HL-60 (cell line): ENCODE measurements around the gene PRKCG.

ENCODE experiments used
- DNase-seq, 2 experiments: peaks; one replicate each; pipeline ENCODE4 v3.0.0-alpha.2; 2010 to 2020; ENCODE audit warnings: low read depth in 1 of 2, low spot score in 1 of 2
- H3K27ac ChIP-seq: fragments of 250-450 bp; sonication (Bioruptor Pico); replicated peaks from 2 replicates; pipeline ENCODE4 v1.5.1; 2020; ENCODE audit warnings: mild to moderate bottlenecking, moderate library complexity
- H3K27me3 ChIP-seq: fragments of 250-450 bp; sonication (Bioruptor Pico); 2 replicates; pipeline ENCODE4 v1.5.1; 2021; ENCODE audit warnings: mild to moderate bottlenecking, moderate library complexity; ENCODE audit not compliant: insufficient read depth, poor library complexity, severe bottlenecking
- H3K4me3 ChIP-seq: replicated peaks from 2 replicates; pipeline ENCODE4 v1.5.1; 2011; ENCODE audit warnings: mild to moderate bottlenecking, control low read depth, low read length; ENCODE audit not compliant: insufficient read depth
- CTCF ChIP-seq: IDR thresholded peaks from one replicate; pipeline ENCODE4 v1.5.1; 2011; ENCODE audit warnings: low read length, control low read depth, inconsistent platforms; ENCODE audit not compliant: insufficient read depth
- GABPA ChIP-seq: IDR thresholded peaks from 2 replicates; pipeline ENCODE4 v1.6.1; 2012; ENCODE audit warnings: low read depth
- POLR2AphosphoS5 ChIP-seq: IDR thresholded peaks from 2 replicates; pipeline ENCODE4 v1.6.1; 2012; ENCODE audit warnings: low read depth
- REST ChIP-seq: IDR thresholded peaks from 2 replicates; pipeline ENCODE4 v1.6.1; 2012; ENCODE audit warnings: low read depth; ENCODE audit not compliant: insufficient replicate concordance
- SPI1 ChIP-seq: IDR thresholded peaks from 2 replicates; pipeline ENCODE4 v1.6.1; 2012; ENCODE audit warnings: low read depth, mild to moderate bottlenecking, borderline replicate concordance

The PRKCG gene

DNA sequence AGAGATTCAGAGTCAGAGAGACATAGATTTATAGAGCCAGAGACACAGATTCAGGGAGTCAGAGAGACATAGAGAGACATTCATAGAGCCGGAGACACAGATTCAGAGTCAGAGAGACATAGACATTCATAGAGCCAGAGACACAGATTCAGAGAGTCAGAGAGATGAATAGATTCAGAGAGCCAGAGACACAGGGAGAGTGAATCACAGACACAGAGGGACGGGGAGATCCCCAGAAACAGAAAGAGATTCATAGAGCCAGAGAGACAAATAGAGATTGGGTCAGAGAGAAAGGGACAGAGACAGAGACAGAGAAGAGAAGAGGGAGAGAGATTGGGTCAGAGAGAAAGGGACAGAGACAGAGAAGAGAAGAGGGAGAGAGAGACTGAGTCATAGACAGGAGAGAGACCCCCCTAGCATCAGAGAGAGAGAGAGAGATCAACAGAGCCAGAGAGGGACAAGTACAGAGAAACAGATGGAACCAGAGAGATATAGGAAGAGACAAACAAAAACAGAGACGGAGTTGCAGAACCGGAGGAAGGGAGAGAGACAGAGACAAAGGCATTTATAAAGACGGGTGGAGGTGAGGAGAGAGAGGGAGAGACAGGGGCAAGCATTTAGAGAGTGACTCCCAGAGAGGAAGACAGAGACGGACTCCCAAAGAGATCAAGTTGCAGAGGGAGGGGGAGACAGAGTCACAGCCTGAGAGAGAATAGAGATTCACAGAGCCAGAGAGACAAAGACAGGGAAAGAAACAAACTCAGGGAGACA, 1.1 kb upstream of the PRKCG start:
- no peak for TF ChIP-seq CTCF
- no peak for TF ChIP-seq POLR2AphosphoS5
- no peak for TF ChIP-seq SPI1
- no peak for TF ChIP-seq REST
- no peak for TF ChIP-seq GABPA
- Histone ChIP-seq H3K27me3 (peaks cover 40% of the 10 kb centered on the region), H3K27ac (no peak overlapping the region), H3K4me3 (no peak overlapping the region)
- no peak for DNase-seq

DNA sequence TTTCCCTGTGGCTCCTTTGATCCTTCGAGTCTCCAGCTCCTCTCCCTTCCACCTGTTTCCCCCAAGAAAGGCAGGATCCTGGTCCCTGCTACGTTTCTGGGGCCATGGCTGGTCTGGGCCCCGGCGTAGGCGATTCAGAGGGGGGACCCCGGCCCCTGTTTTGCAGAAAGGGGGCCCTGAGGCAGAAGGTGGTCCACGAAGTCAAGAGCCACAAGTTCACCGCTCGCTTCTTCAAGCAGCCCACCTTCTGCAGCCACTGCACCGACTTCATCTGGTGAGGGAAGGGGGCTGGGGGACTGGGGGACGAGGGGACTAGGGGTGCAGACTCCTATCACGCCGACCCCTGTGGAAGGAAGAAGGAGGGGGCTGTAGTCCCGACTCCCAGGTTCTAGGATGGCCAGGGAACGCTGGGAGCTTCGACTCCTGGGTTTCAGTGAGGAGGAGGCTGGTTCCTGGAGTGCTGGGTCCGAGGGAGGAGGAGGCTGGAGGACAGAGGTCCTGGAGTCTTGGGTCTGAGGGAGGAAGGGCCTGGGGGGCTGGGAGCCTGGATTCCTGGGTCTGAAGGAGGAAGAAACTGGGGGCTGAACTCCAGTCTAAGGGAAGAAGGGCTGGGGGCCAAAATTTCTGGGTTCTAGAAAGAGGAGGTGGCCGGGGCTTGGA, 524 bp downstream of the PRKCG start:
- Histone ChIP-seq H3K27me3 (peaks cover 40% of the 10 kb centered on the region), H3K4me3 (no peak overlapping the region), H3K27ac (no peak overlapping the region)

More for the DNA sequence above, 524 bp downstream of the PRKCG start:
- TF ChIP-seq POLR2AphosphoS5: no peak
- TF ChIP-seq REST: no peak
- no peak for TF ChIP-seq SPI1
- no peak for TF ChIP-seq CTCF
- no peak for TF ChIP-seq GABPA
- no peak for DNase-seq
